Stomach (tissue), 9 donors: ENCODE results near the gene BCAR3. TPM values are rescaled to one million over a fixed set of nuclear protein-coding genes. Genes with fewer than 3 reads are reported as not detected.
"Not testable (repeated sequence)": the region's sequence is repeated elsewhere in the genome, so short reads cannot be mapped to it uniquely, and the experiment has no call there.

Source experiments
- DNase-seq, 2 donors: peaks; one replicate each; pipeline versions ENCODE4 v3.0.0 to v3.0.0-alpha.2; 2013 to 2019
- H3K27ac ChIP-seq, 5 donors: fragments of 200-600 bp in 4 of 5; sonication (generic) in 4 of 5; one replicate each; pipeline ENCODE4 v1.5.1; 2013 to 2019; ENCODE audit warnings: mild to moderate bottlenecking in 1 of 5, moderate library complexity in 1 of 5
- H3K27me3 ChIP-seq, 3 donors: fragments of 200-600 bp; sonication (generic); one replicate each; pipeline ENCODE4 v1.5.1; 2017 to 2019; ENCODE audit warnings: mixed run types in 1 of 3
- H3K36me3 ChIP-seq, 4 donors: fragments of 200-600 bp; sonication (generic); 1 replicate in 3 of 4; 2 replicates in 1 of 4; pipeline ENCODE4 v1.5.1; 2016 to 2019
- H3K4me1 ChIP-seq, 4 donors: fragments of 200-600 bp; sonication (generic); one replicate each; pipeline ENCODE4 v1.5.1; 2016 to 2019
- H3K4me3 ChIP-seq, 4 donors: fragments of 200-600 bp; sonication (generic) in 3 of 4; one replicate each; pipeline ENCODE4 v1.5.1; 2016 to 2019; ENCODE audit warnings: mild to moderate bottlenecking in 1 of 4
- H3K9me3 ChIP-seq, 4 donors: fragments of 200-600 bp; sonication (generic); one replicate each; pipeline ENCODE4 v1.5.1; 2016 to 2019
- CTCF ChIP-seq, 7 experiments: fragments of 450-650 bp in 4 of 7; fragments of 200-600 bp in 3 of 7; sonication (generic) in 3 of 7; IDR thresholded peaks; one replicate each; pipeline ENCODE4 v1.5.1; 2016 to 2019; ENCODE audit warnings: antibody characterized with exemption in 7 of 7, control low read depth in 2 of 7, mild to moderate bottlenecking in 1 of 7
- EP300 ChIP-seq: sonication (generic); formaldehyde crosslinking; IDR thresholded peaks from one replicate; pipeline ENCODE4 v1.6.1; 2017; ENCODE audit warnings: antibody characterized with exemption
- POLR2A ChIP-seq, 4 donors: fragments of 450-650 bp; IDR thresholded peaks; one replicate each; pipeline ENCODE4 v1.6.1; 2016; ENCODE audit warnings: antibody characterized with exemption in 4 of 4, control low read depth in 2 of 4, mild to moderate bottlenecking in 1 of 4, moderate library complexity in 1 of 4
- POLR2AphosphoS5 ChIP-seq, 3 donors: sonication (generic); formaldehyde crosslinking; IDR thresholded peaks; one replicate each; pipeline ENCODE4 v1.6.1; 2016; ENCODE audit warnings: antibody characterized with exemption in 3 of 3
- WGBS, 5 donors: extraction: QIAGEN DNeasy Blood & Tissue Kit in 3 of 5; methylation state at CpG; one replicate each; pipeline versions ENCODE4 v1.1.5 to v1.1.7; 2013 to 2018; 5-methylcytosine and 5-hydroxymethylcytosine counted together
- intact Hi-C: fragments of 100-400 bp; cut with DNase I; formaldehyde crosslinking; loops from one replicate; pipeline ENCODE4 v1.15.1; 2023; ENCODE audit warnings: low total_unique reads
- polyA plus RNA-seq, 3 donors: library from polyadenylated mRNA; stranded (reverse); fragments of 200-250 nt; gene quantifications; one replicate each; pipeline ENCODE4 v1.2.3, GENCODE V29; 2013
- total RNA-seq, 5 donors: library from RNA; depleted of rRNA; stranded (reverse); fragments of >200 nt; gene quantifications; one replicate each; pipeline versions ENCODE4 v1.1.0 to v1.2.3, GENCODE V29; 2014 to 2016
- donor health status: healthy with polysubstance abuse.
- donor health status: Bipolar disorder and iron deficiency.
- donor health status: healthy.

Gene BCAR3
- total and polyA plus RNA-seq, 8 donors, result 5.6 to 28.0 (median 19.3) TPM

GRCh38 chr1:93652323-93652949, 29.2 kb downstream of the BCAR3 start:
- WGBS, 5 donors, result 31 to 50% (median 39%) methylated on average over 7 of the region's 7 CpGs
- Histone ChIP-seq H3K4me3 (no peak overlapping the region), H3K4me1 (peaks cover 0 to 18% (median 11%) of the 10 kb centered on the region in 4 donors), H3K27ac (peak overlapping the region in 2 of 5 donors; percentile 10 to 39), H3K27me3 (no peaks in the 10 kb centered on the region), H3K9me3 (no peaks in the 10 kb centered on the region), H3K36me3 (no peaks in the 10 kb centered on the region)
- TF ChIP-seq POLR2AphosphoS5 (IDR thresholded peaks at IDR 0.05) (no peak), EP300 (no peak), POLR2A (IDR thresholded peaks at IDR 0.05) (no peak), CTCF (IDR thresholded peaks at IDR 0.05) (no peak)
- DNase-seq, result no peak
- intact Hi-C loops, result no loop called here

GRCh38 chr1:93651695-93652094, 29.9 kb downstream of the BCAR3 start:
- intact Hi-C loops, result no loop called here

GRCh38 chr1:93650159-93650558, 31.5 kb downstream of the BCAR3 start:
- H3K4me3 ChIP-seq, result not testable (repeated sequence)
- 90 to 99% (median 98%) methylated on average over 5 of the region's 5 CpGs for WGBS, 5 donors

More at GRCh38 chr1:93651695-93652094, 29.9 kb downstream of the BCAR3 start:
- H3K27me3 ChIP-seq, result no peaks in the 10 kb centered on the region
- no peaks in the 10 kb centered on the region for H3K9me3 ChIP-seq
- H3K4me1 ChIP-seq, result peaks cover 0 to 18% (median 11%) of the 10 kb centered on the region in 4 donors
- no peaks in the 10 kb centered on the region for H3K36me3 ChIP-seq
- TF ChIP-seq POLR2AphosphoS5 (IDR thresholded peaks at IDR 0.05) (no peak), POLR2A (IDR thresholded peaks at IDR 0.05) (no peak), EP300 (no peak)
- DNase-seq, result no peak
- WGBS, 5 donors, result 73 to 87% (median 77%) methylated on average over 8 of the region's 8 CpGs
- no peak overlapping the region for H3K4me3 ChIP-seq
- H3K27ac ChIP-seq, result peak overlapping the region in 3 of 5 donors; percentile 10 to 39 (median 10)

GRCh38 chr1:93649231-93649630, 32.4 kb downstream of the BCAR3 start:
- no peak for DNase-seq
- H3K27ac ChIP-seq, result no peak overlapping the region
- H3K36me3 ChIP-seq, result no peaks in the 10 kb centered on the region
- H3K9me3 ChIP-seq, result no peaks in the 10 kb centered on the region
- no peak overlapping the region for H3K4me3 ChIP-seq
- peaks cover 0 to 18% (median 11%) of the 10 kb centered on the region in 4 donors for H3K4me1 ChIP-seq
- no peaks in the 10 kb centered on the region for H3K27me3 ChIP-seq
- intact Hi-C loops, result no loop called here
- TF ChIP-seq CTCF (IDR thresholded peaks at IDR 0.05) (no peak), EP300 (no peak), POLR2A (IDR thresholded peaks at IDR 0.05) (no peak), POLR2AphosphoS5 (IDR thresholded peaks at IDR 0.05) (no peak)

More at GRCh38 chr1:93650159-93650558, 31.5 kb downstream of the BCAR3 start:
- H3K9me3 ChIP-seq, H3K36me3 ChIP-seq, H3K27ac ChIP-seq, intact Hi-C loops, DNase-seq, H3K27me3 ChIP-seq: not testable (repeated sequence)
- peaks cover 0 to 18% (median 11%) of the 10 kb centered on the region in 4 donors for H3K4me1 ChIP-seq

GRCh38 chr1:93648656-93649055, 33.0 kb downstream of the BCAR3 start:
- intact Hi-C loops, result no loop called here
- TF ChIP-seq POLR2AphosphoS5 (IDR thresholded peaks at IDR 0.05) (no peak), CTCF (IDR thresholded peaks at IDR 0.05) (no peak), EP300 (no peak), POLR2A (IDR thresholded peaks at IDR 0.05) (no peak)
- no peak for DNase-seq

More at GRCh38 chr1:93648656-93649055, 33.0 kb downstream of the BCAR3 start:
- Histone ChIP-seq H3K27me3 (no peaks in the 10 kb centered on the region), H3K9me3 (no peaks in the 10 kb centered on the region), H3K36me3 (no peaks in the 10 kb centered on the region), H3K27ac (no peak overlapping the region), H3K4me1 (peaks cover 0 to 18% (median 11%) of the 10 kb centered on the region in 4 donors), H3K4me3 (no peak overlapping the region)
- WGBS, 5 donors, result 73 to 100% (median 95%) methylated on average over 2 of the region's 2 CpGs
